ENCODE measurements around the gene CAMK1D.

DNA sequence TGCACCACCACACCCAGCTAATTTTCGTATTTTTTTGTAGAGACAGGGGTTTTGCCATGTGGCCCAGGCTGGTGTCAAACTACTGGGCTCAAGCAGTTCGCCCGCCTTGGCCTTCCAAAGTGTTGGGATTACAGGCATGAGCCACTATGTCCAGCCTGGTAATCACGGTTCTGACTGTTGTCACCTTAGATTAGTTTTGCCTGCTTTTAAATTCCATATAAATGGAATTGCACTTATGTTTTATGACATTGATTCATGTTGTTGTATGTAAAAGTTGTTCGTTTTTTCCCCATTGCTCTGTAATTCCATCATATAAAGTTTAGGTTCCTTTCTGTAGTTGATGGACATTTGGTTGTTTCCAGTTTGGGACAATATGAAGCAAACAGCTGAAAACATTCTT is 106.0 kb downstream of the CAMK1D start:
- no peak for TF ChIP-seq EZH2phosphoT487 (IDR thresholded peaks at IDR 0.05; ENCODE audit: borderline replicate concordance, low read depth)
- TF ChIP-seq, protein P1, sequence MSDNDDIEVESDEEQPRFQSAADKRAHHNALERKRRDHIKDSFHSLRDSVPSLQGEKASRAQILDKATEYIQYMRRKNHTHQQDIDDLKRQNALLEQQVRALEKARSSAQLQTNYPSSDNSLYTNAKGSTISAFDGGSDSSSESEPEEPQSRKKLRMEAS (IDR thresholded peaks at IDR 0.05; ENCODE audit: low read depth) = no peak
- no peak for TF ChIP-seq FOXJ3 (CRISPR knock-in tag; IDR thresholded peaks at IDR 0.05)
- TF ChIP-seq, protein P2, sequence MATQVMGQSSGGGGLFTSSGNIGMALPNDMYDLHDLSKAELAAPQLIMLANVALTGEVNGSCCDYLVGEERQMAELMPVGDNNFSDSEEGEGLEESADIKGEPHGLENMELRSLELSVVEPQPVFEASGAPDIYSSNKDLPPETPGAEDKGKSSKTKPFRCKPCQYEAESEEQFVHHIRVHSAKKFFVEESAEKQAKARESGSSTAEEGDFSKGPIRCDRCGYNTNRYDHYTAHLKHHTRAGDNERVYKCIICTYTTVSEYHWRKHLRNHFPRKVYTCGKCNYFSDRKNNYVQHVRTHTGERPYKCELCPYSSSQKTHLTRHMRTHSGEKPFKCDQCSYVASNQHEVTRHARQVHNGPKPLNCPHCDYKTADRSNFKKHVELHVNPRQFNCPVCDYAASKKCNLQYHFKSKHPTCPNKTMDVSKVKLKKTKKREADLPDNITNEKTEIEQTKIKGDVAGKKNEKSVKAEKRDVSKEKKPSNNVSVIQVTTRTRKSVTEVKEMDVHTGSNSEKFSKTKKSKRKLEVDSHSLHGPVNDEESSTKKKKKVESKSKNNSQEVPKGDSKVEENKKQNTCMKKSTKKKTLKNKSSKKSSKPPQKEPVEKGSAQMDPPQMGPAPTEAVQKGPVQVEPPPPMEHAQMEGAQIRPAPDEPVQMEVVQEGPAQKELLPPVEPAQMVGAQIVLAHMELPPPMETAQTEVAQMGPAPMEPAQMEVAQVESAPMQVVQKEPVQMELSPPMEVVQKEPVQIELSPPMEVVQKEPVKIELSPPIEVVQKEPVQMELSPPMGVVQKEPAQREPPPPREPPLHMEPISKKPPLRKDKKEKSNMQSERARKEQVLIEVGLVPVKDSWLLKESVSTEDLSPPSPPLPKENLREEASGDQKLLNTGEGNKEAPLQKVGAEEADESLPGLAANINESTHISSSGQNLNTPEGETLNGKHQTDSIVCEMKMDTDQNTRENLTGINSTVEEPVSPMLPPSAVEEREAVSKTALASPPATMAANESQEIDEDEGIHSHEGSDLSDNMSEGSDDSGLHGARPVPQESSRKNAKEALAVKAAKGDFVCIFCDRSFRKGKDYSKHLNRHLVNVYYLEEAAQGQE (IDR thresholded peaks at IDR 0.05; ENCODE audit: low read depth, low read length) = no peak
- no peak for TF ChIP-seq JUND (IDR thresholded peaks at IDR 0.05)
- TF ChIP-seq, protein P3, sequence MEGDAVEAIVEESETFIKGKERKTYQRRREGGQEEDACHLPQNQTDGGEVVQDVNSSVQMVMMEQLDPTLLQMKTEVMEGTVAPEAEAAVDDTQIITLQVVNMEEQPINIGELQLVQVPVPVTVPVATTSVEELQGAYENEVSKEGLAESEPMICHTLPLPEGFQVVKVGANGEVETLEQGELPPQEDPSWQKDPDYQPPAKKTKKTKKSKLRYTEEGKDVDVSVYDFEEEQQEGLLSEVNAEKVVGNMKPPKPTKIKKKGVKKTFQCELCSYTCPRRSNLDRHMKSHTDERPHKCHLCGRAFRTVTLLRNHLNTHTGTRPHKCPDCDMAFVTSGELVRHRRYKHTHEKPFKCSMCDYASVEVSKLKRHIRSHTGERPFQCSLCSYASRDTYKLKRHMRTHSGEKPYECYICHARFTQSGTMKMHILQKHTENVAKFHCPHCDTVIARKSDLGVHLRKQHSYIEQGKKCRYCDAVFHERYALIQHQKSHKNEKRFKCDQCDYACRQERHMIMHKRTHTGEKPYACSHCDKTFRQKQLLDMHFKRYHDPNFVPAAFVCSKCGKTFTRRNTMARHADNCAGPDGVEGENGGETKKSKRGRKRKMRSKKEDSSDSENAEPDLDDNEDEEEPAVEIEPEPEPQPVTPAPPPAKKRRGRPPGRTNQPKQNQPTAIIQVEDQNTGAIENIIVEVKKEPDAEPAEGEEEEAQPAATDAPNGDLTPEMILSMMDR (IDR thresholded peaks at IDR 0.05) = no peak
- no peak for TF ChIP-seq RAD21 (IDR thresholded peaks at IDR 0.05; ENCODE audit: low read length)
- TF ChIP-seq RXRA (IDR thresholded peaks at IDR 0.05; ENCODE audit: borderline replicate concordance, low read depth) = no peak
- TF ChIP-seq, protein P4, sequence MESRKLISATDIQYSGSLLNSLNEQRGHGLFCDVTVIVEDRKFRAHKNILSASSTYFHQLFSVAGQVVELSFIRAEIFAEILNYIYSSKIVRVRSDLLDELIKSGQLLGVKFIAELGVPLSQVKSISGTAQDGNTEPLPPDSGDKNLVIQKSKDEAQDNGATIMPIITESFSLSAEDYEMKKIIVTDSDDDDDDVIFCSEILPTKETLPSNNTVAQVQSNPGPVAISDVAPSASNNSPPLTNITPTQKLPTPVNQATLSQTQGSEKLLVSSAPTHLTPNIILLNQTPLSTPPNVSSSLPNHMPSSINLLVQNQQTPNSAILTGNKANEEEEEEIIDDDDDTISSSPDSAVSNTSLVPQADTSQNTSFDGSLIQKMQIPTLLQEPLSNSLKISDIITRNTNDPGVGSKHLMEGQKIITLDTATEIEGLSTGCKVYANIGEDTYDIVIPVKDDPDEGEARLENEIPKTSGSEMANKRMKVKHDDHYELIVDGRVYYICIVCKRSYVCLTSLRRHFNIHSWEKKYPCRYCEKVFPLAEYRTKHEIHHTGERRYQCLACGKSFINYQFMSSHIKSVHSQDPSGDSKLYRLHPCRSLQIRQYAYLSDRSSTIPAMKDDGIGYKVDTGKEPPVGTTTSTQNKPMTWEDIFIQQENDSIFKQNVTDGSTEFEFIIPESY (IDR thresholded peaks at IDR 0.05; ENCODE audit: borderline replicate concordance, low read depth) = no peak
- TF ChIP-seq, protein P5, sequence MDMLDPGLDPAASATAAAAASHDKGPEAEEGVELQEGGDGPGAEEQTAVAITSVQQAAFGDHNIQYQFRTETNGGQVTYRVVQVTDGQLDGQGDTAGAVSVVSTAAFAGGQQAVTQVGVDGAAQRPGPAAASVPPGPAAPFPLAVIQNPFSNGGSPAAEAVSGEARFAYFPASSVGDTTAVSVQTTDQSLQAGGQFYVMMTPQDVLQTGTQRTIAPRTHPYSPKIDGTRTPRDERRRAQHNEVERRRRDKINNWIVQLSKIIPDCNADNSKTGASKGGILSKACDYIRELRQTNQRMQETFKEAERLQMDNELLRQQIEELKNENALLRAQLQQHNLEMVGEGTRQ (IDR thresholded peaks at IDR 0.05; ENCODE audit: borderline replicate concordance, low read depth, low read length) = no peak
- TF ChIP-seq MEF2A (IDR thresholded peaks at IDR 0.05; ENCODE audit: borderline replicate concordance, low read depth) = no peak
- TF ChIP-seq GABPA (IDR thresholded peaks at IDR 0.05; ENCODE audit: low read depth) = no peak
- no peak for TF ChIP-seq RFX5 (IDR thresholded peaks at IDR 0.05; ENCODE audit: low read length)
- TF ChIP-seq POLR2AphosphoS5 (IDR thresholded peaks at IDR 0.05; ENCODE audit: low read depth, low read length) = no peak

All from SK-N-SH (cell line).